SIG-M5 treated with dmso at 0.1 percent for 504 hours (cell line): ENCODE results near the gene ANGPTL2.
"Not testable (repeated sequence)": the region's sequence is repeated elsewhere in the genome, so short reads cannot be mapped to it uniquely, and the experiment has no call there.

Experiments
- DNase-seq: peaks from one replicate; lab custom pipeline; 2025; ENCODE audit not compliant: unreplicated experiment; lab: John Stamatoyannopoulos, UW

Gene ANGPTL2

DNA sequence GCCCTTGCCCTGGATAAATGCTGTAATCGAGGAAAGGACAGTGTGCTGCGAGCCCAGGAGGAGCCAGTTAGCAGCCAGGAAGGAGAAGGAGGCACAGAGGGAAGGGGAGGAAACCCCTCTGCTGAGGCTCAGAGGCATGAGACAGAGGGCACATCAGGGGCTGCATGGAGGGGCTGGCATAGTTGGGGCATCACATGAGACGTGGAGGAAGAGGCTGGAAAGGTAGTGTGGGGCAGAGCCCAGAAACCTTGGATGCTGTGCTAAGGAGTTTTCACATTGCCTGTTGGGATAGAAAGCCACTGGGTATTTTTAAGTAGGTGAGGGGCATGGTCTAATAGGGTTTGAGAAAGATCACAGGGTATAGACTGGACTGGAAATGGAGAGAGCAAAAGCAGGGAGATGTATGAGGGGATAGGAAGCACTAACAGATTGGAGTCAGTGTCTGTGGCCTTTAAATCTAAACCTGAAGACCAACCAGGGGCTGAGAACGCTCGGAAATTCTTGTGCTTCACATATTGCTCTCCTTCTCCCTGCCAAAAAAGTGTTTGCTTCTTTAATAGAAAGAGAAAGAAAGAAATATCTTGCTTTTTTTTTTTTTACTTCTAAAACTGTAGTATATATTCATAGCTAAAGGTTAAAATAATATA lies 33.0 kb upstream of the ANGPTL2 start:
- DNase-seq, result no peak

DNA sequence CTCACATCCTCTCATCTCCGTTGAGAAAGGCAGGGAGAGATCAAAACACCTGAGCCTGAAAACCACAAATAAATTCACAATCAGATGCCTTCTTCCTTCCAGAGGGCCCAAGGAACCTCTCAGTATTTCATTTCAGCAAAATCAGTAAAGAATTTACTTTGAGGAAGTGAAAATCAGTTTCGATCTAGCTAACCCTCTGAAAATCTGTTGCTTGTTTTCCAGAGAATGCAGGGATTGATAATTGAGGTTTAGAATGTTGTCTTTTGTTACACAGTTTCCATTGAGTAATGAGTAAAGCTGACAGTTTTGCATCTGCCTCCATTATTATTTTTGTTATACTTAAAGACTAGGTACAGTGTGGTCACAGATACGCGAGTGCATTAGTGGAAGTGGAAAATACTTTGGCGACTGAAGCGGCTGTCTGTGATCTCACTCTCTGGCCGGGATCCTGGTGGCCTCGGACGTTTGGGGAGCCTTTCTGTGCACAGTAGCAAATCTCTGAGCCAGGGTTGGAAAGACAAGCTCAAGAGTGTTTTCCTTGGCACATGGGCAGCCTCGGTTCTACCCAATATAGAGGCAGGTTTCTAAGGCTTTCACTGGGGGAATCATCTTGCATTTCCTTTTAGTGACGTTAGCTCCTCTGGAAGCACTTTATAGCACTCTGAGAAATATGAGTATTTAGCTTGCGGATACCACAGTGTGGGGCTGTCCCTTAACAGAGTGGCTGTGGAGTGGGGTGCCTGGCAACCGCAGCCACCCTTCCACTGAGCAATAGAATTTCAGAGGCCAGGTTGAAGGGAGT lies 32.2 kb upstream of the ANGPTL2 start:
- peak; percentile 25 for DNase-seq

GRCh38 chr9:127154003-127154389 lies 31.6 kb upstream of the ANGPTL2 start:
- no peak for DNase-seq

DNA sequence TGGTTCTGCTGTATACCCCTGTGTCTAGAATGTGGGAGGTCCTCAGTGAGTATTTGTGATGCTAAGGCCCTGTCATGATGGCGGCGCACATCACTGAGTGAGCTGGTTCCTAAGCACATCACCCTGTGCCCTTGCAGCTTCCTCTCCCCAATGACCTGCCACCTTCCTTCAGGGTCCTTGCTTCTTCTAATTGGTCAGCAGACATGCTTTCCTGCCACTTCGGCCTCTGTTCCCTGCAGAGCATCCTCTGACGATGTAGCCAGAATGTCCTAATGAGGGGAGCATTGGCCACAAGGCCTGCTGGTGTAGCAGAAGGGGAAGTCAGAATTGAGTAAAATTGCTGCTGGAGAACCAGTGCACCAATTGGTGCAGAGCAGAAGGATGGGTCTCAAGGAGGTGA lies 31.1 kb upstream of the ANGPTL2 start:
- DNase-seq, result no peak

GRCh38 chr9:127149463-127150390 lies 27.3 kb upstream of the ANGPTL2 start:
- DNase-seq, result no peak

DNA sequence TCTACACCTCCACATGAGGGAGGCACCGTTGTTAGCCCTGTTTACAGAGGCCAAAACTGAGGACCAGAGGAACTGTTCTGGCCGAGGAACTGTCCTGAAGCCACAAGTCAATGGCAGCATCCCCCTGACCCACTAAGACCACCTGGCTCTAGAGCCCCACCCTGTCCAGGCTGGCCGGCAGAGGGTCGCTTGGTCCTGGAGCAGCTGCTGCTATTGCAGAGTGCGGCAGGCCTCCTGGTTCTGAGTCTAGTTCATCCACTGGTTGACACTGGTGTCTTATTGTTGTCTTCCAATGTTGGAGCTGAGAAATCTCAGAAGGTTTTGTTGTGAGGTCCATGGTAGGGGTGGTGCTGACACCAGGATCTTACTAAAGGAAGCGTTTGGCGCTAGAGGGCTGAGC lies 26.6 kb upstream of the ANGPTL2 start:
- no peak for DNase-seq

DNA sequence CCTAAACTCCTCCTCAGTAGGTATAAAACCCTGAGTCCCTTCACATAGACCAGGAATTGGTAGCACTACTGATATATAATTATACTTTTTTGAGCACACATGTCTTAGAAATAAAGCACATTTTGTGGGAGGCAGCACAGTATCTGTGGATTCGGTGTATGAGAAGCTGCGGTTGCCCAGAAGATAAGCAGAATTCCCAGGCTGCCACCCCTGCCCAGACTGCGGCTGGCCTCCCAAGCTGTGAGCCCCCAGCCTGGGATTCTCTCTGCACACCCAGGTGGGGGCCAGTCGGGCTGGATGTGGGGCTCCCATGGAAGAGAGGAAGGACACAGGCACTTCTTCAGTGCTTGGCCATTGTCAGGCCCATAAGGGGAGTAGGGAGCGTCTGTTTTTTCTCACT lies 25.6 kb upstream of the ANGPTL2 start:
- no peak for DNase-seq

GRCh38 chr9:127147251-127147650 lies 24.8 kb upstream of the ANGPTL2 start:
- no peak for DNase-seq

DNA sequence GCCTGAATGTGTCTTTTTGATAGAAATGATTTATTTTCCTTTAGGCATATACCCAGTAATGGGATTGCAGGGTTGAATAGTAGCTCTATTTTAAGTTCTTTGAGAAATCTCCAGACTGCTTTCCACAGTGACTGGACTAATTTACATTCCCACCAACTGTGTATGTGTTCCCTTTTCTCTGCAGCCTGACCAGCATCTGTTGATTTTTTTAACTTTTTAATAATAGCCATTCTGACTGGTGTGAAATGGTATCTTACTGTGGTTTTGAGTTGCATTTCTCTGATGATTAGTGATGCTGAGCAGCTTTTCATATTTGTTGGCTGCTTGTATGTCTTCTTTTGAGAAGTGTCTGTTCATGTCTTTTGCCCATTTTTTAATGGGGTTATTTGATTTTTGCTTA lies 24.4 kb upstream of the ANGPTL2 start:
- DNase-seq, result not testable (repeated sequence)

DNA sequence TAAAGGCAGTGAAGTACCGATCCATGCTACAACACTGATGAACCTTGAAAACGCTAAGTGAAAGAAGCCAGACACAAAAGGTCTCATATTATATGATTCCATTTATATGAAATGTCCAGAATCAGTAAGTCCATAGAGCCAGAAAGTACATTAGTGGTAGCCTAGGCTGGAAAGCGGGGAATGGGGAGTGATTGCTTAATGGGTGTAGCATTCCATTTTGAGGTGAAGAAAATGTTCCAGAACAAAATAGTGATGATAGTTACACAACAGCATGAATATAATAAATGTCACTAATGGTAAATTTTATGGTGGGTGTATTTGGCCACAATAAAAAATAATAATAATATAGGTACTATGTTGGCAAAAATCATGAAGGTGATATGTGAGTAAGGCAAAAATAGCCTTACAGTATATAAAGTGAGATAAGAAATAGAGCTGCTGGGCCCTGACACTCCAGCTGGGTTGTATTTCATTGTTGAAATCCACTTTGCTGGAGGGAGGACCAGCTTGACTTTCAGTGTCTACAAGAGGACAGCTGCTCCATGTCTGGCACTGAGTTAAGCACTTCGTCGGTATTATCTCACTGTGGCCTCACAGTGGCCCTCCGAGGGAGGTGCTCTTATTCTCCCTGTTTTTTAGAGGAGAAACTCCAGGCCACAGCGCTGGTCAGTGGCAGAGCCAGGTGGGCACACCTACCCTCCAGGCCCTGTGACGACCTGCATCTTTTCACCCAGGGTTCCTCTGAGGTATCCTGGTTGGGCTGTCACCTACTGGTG lies 22.4 kb upstream of the ANGPTL2 start:
- DNase-seq, result no peak

- no peak for DNase-seq
Observed at GRCh38 chr9:127143920-127144465, 21.6 kb upstream of the ANGPTL2 start.

DNA sequence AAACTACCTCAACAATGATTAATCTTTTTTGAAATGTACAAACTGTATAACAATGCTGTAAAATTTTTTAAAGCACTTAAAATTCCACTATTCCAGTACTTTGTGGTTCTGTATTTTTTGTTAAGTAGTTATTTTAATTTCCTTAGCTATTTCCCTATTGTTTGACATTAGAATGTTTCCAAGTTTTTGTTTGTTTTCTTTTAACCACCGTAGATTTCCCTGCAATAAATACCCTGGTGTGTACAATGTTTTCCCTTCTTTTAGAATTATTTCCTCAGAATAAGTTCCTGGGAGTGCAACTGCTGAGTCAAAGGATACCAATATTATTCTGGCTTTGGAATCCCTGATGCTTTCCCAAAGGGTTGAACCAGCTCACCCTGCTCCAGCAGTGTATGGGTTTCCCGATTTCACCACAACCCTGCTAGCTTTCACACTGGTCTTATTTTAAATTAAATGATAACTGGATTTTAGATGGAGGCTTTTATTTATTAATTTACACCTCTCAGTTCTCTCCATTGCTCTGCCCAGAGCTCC lies 20.6 kb upstream of the ANGPTL2 start:
- no peak for DNase-seq

GRCh38 chr9:127142291-127142690 lies 19.9 kb upstream of the ANGPTL2 start:
- DNase-seq, result no peak

GRCh38 chr9:127140842-127141675 lies 18.6 kb upstream of the ANGPTL2 start:
- DNase-seq, result no peak

GRCh38 chr9:127140181-127140580 lies 17.7 kb upstream of the ANGPTL2 start:
- DNase-seq, result no peak

- DNase-seq, result no peak
Observed at GRCh38 chr9:127139775-127140174, 17.3 kb upstream of the ANGPTL2 start.

DNA sequence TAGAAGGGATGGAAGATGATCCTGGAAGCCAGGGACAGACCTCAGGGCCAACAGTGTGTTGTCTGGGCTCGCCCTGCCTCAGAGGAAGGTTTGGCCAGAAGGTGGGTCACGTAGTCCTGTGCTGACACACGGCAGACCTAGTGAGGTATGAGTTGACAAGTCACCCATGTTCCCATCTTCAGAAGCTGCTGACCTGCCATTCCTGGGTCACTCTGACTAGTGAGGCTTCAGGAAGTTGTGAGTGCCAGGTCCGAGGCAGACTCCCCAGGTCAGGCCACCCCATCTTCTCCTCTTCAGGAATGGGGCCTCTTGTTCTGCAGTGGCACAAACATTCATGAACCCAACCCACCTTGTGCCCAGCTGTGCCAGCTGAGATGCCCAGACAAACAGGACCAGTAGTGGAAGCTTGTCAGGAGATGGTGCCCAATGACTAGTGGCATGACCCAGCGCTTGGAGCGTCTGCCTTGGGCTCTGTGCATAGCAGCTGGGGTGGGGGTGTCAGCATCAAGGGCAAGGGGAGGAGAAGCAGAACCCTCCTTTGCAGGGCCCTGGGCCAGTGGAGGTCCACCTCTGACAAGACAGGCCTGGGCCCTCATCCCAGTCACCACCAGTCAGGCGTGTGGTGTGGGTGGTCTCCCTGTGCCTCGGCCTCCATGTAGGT lies 16.8 kb upstream of the ANGPTL2 start:
- no peak for DNase-seq

DNA sequence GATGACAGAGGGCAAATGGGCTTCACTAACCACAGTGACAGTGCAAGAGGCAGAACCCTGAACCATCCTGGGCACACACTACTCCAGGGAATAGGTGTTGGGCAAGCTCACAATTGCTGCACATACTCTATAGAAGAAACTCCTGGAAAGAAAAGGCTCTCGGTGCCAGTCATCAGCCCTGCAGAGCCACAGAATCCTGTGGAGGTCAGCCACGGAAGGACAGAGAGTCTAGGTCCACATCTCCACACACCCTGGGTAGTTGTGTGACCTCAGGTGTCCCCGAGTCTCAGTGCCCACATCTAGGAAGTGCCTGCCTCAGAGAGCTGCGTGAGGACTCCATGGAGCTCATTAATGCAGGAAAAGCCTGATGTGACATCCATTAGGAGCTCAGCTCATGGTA lies 16.0 kb upstream of the ANGPTL2 start:
- DNase-seq, result no peak
